Cerebellar cortex (tissue), 1 donor: ENCODE data around the gene NUP188.
"Not testable (repeated sequence)": the region's sequence is repeated elsewhere in the genome, so short reads cannot be mapped to it uniquely, and the experiment has no call there.

Experiments used
- DNase-seq: peaks from one replicate; pipeline ENCODE4 v3.0.0-alpha.2; 2015; ENCODE audit warnings: low spot score

NUP188 gene

GRCh38 chr9:128916745-128917144 lies 30.8 kb upstream of the NUP188 start:
- no peak for DNase-seq

DNA sequence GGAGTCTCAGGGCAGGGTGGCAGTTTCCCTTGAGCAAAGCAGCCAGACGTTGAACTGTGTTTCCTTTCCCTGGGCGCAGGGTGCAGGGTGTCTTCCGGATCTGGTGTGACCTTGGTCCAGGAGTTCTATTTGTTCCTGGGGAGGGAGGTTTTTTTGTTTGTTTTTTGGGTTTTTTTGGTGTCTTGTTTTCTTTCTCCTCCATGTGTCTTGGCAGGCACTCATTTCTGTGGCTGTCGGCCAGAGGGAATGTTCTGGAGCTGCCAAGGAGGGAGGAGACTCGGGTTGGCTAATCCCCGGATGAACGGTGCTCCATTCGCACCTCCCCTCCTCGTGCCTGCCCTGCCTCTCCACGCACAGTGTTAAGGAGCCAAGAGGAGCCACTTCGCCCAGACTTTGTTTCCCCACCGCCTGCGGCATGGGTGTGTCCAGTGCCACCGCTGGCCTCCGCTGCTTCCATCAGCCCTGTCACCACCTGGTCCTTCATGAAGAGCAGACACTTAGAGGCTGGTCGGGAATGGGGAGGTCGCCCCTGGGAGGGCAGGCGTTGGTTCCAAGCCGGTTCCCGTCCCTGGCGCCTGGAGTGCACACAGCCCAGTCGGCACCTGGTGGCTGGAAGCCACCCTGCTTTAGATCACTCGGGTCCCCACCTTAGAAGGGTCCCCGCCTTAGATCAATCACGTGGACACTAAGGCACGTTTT lies 30.2 kb upstream of the NUP188 start:
- DNase-seq = peak; percentile 72

GRCh38 chr9:128918921-128919320 lies 28.6 kb upstream of the NUP188 start:
- no peak for DNase-seq

- DNase-seq = no peak
Measured at GRCh38 chr9:128919402-128920089, 28.0 kb upstream of the NUP188 start.

- DNase-seq = peak; percentile 39
Measured at GRCh38 chr9:128920381-128921058, 27.0 kb upstream of the NUP188 start, which contains the start of gene PHYHD1. PHYHD1 (plus strand) TSS chr9:128920982; CDS start chr9:128922324, 1,342 bp downstream.

GRCh38 chr9:128921881-128922763 lies 25.4 kb upstream of the NUP188 start:
- peak; percentile 57 for DNase-seq

- DNase-seq = no peak
Measured at GRCh38 chr9:128923493-128923883, 24.0 kb upstream of the NUP188 start.

GRCh38 chr9:128927731-128928411 lies 19.6 kb upstream of the NUP188 start:
- peak; percentile 70 for DNase-seq

- DNase-seq = no peak
Measured at GRCh38 chr9:128928624-128929023, 18.9 kb upstream of the NUP188 start.

GRCh38 chr9:128929560-128929959 lies 17.9 kb upstream of the NUP188 start:
- no peak for DNase-seq

GRCh38 chr9:128933731-128934130 lies 13.8 kb upstream of the NUP188 start:
- DNase-seq = no peak

DNA sequence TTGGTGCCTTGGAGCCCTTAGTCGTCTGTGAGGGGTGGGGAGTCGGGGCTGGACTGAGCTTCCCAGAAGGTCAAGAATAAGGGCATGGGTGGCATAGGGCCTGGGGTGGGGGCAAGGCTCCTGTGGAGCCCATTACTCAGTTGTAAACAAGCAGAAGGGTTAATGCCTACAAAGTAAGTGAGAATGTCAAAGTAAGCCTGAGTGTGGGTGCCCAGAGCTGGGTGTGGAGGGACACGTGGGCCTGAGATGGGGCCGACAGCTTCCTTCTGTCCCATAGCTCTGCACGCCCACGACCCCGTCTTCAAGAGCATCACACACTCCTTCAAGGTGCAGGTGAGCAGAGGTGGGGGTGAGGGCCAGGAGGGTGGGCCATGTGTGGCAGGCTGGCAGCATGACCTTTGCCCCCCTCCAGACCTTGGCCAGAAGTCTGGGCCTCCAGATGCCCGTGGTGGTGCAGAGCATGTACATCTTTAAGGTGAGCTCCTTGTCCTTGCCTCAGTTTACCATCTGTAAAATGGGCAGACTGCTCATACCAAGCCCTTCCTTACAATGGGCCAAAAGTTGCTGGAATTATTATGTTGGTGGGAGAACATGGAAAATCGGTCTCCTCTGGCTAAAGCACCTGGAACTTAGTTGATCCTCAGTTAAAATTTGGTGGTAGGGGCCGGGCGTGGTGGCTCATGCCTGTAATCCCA lies 11.2 kb upstream of the NUP188 start:
- DNase-seq = no peak

DNA sequence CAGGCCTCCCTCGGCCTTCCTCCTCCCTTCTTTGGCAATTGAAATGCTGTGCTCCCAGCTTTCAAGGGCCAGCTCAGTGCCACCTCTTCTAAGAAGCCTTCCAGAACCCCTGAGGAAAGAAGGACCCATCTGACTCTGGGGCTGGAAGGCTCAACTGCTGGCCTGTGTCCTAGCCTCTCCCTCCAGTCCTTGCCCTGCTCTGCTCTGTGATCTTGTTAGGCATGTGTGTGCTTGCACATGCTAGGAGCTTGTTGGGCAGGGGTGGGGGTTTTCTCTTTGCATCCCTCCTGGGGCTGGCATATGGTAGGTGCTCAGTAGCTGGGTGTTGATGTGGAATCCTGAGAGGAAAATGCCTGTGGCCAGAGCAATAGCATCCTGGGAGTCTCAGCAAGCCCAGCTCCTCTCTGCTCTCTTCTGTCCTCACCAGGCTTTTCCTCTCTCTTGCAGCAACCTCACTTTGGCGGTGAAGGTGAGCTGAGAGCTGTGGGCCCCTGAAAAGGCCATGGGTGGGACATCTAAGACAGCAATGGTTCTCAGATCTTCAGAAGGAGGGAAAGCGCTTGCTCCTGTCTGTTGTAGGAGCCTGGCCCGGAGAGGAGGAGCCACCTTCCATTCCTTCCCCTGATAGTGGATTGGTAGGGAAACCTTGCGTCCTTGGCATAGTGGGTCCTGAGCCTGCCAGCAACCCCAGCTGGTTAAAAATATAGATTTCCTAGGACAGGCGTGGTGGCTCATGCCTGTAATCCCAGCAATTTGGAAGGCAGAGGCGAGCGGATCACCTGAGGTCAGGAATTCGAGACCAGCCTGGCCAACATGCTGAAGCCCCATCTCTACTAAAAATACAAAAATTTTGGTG lies 10.0 kb upstream of the NUP188 start:
- DNase-seq = no peak

GRCh38 chr9:128940271-128940921 lies 7.1 kb upstream of the NUP188 start:
- no peak for DNase-seq

- no peak for DNase-seq
Measured at GRCh38 chr9:128940946-128941755, 6.3 kb upstream of the NUP188 start.

- DNase-seq = no peak
Measured at GRCh38 chr9:128943832-128944620, 3.5 kb upstream of the NUP188 start.

DNA sequence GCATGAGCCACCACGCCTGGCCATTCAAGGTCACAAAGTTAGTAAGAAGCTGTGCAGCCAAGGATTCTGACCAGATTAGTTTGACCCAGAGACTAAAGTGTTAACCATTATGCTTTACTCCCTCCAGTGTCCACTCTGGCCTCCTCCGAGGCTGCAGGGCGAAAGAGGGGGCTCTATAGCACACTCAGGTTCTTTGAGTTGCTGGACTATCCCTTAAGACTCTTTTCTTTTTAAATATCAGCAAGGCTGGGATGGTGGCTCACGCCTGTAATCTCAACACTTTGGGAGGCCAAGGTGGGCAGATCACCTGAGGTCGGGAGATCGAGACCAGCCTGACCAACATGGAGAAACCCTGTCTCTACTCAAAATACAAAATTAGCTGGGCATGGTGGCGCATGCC lies 2.5 kb upstream of the NUP188 start:
- not testable (repeated sequence) for DNase-seq
